ENCODE measurements around the gene GJB2.

GRCh38 chr13:20231839-20232555, 39.3 kb upstream of the GJB2 start, which contains the start of gene GJB6:
- TF ChIP-seq CTCF (IDR thresholded peaks at IDR 0.05) (no peak), POLR2A (IDR thresholded peaks at IDR 0.05) (no peak)
